BLaER1 (cell line): ENCODE results near the gene PTPRCAP.

Experiments used
- H3K27ac ChIP-seq: shearing (Covaris generic); formaldehyde crosslinking; 2 replicates; pipeline ENCODE4 v1.8.1; 2022
- H3K27me3 ChIP-seq: shearing (Covaris generic); formaldehyde crosslinking; 2 replicates; pipeline ENCODE4 v1.8.1; 2022
- H3K36me3 ChIP-seq: shearing (Covaris generic); formaldehyde crosslinking; 2 replicates; pipeline ENCODE4 v1.8.1; 2022
- H3K4me1 ChIP-seq: shearing (Covaris generic); formaldehyde crosslinking; 2 replicates; pipeline ENCODE4 v1.8.1; 2022
- H3K4me2 ChIP-seq: shearing (Covaris generic); formaldehyde crosslinking; 2 replicates; pipeline ENCODE4 v1.8.1; 2022
- H3K4me3 ChIP-seq: shearing (Covaris generic); formaldehyde crosslinking; 2 replicates; pipeline ENCODE4 v1.8.1; 2022
- H3K9ac ChIP-seq: shearing (Covaris generic); formaldehyde crosslinking; 2 replicates; pipeline ENCODE4 v1.8.1; 2022
- H3K9me3 ChIP-seq: shearing (Covaris generic); formaldehyde crosslinking; 2 replicates; pipeline ENCODE4 v1.8.1; 2022
- H4K20me1 ChIP-seq: shearing (Covaris generic); formaldehyde crosslinking; 2 replicates; pipeline ENCODE4 v1.8.1; 2022
- Cebpa-rat ChIP-seq: shearing (Covaris generic); IDR thresholded peaks from 2 replicates; pipeline ENCODE4 v1.8.1; 2022

Gene PTPRCAP

GRCh38 chr11:67423891-67424613, 13.4 kb downstream of the PTPRCAP start:
- H3K4me2 ChIP-seq = no peak overlapping the region; the same call in 1 of the 2 replicates
- no peaks in the 10 kb centered on the region for H3K36me3 ChIP-seq
- H3K27ac ChIP-seq = peak overlapping the region; percentile 40; the same call in 1 of the 2 replicates
- no peak for TF ChIP-seq Cebpa-rat
- no peaks in the 10 kb centered on the region for H3K9me3 ChIP-seq
- peaks cover 2% of the 10 kb centered on the region; the same call in 1 of the 2 replicates for H4K20me1 ChIP-seq
- H3K4me1 ChIP-seq = peaks cover 55% of the 10 kb centered on the region
- H3K4me3 ChIP-seq = no peak overlapping the region
- no peak overlapping the region for H3K9ac ChIP-seq
- no peaks in the 10 kb centered on the region for H3K27me3 ChIP-seq

GRCh38 chr11:67423466-67423865, 14.0 kb downstream of the PTPRCAP start:
- H3K27ac ChIP-seq = no peak overlapping the region
- no peak overlapping the region for H3K9ac ChIP-seq
- no peak for TF ChIP-seq Cebpa-rat

GRCh38 chr11:67422891-67423290, 14.6 kb downstream of the PTPRCAP start:
- H4K20me1 ChIP-seq = no peaks in the 10 kb centered on the region
- no peaks in the 10 kb centered on the region for H3K36me3 ChIP-seq
- H3K4me1 ChIP-seq = peaks cover 64% of the 10 kb centered on the region
- no peak overlapping the region for H3K9ac ChIP-seq
- no peak overlapping the region for H3K4me2 ChIP-seq
- H3K27ac ChIP-seq = no peak overlapping the region
- TF ChIP-seq Cebpa-rat = no peak
- no peaks in the 10 kb centered on the region for H3K27me3 ChIP-seq
- H3K4me3 ChIP-seq = no peak overlapping the region
- H3K9me3 ChIP-seq = no peaks in the 10 kb centered on the region

More at GRCh38 chr11:67423466-67423865, 14.0 kb downstream of the PTPRCAP start:
- Histone ChIP-seq H4K20me1 (no peaks in the 10 kb centered on the region), H3K4me1 (peaks cover 59% of the 10 kb centered on the region), H3K4me2 (no peak overlapping the region), H3K9me3 (no peaks in the 10 kb centered on the region), H3K27me3 (no peaks in the 10 kb centered on the region), H3K36me3 (no peaks in the 10 kb centered on the region), H3K4me3 (no peak overlapping the region)

- 0 out of 2 replicates have a peak, but pooled peaks cover 7% of the 10 kb centered on the region for H4K20me1 ChIP-seq
- no peaks in the 10 kb centered on the region for H3K27me3 ChIP-seq
- H3K4me1 ChIP-seq = peaks cover 69% of the 10 kb centered on the region
- no peak overlapping the region; the same call in 1 of the 2 replicates for H3K4me3 ChIP-seq
- no peak for TF ChIP-seq Cebpa-rat
- no peak overlapping the region; the same call in 1 of the 2 replicates for H3K27ac ChIP-seq
- no peak overlapping the region for H3K9ac ChIP-seq
- H3K36me3 ChIP-seq = no peaks in the 10 kb centered on the region
- H3K4me2 ChIP-seq = peak overlapping the region; percentile 62
- no peaks in the 10 kb centered on the region for H3K9me3 ChIP-seq
Observed at GRCh38 chr11:67421430-67422031, 16.0 kb downstream of the PTPRCAP start.

- H3K4me2 ChIP-seq = peak overlapping the region; percentile 100
- 0 out of 2 replicates have a peak, but pooled peaks cover 7% of the 10 kb centered on the region for H4K20me1 ChIP-seq
- peak overlapping the region; percentile 90 for H3K9ac ChIP-seq
- H3K9me3 ChIP-seq = no peaks in the 10 kb centered on the region
- peaks cover 76% of the 10 kb centered on the region for H3K4me1 ChIP-seq
- H3K4me3 ChIP-seq = peak overlapping the region; percentile 73
- H3K27ac ChIP-seq = peak overlapping the region; percentile 96
- H3K27me3 ChIP-seq = 0 out of 2 replicates have a peak, but pooled peaks cover 3% of the 10 kb centered on the region
- TF ChIP-seq Cebpa-rat = no peak
- no peaks in the 10 kb centered on the region for H3K36me3 ChIP-seq
Observed at GRCh38 chr11:67420646-67421429, 16.6 kb downstream of the PTPRCAP start.

GRCh38 chr11:67420147-67420645, 17.3 kb downstream of the PTPRCAP start:
- Histone ChIP-seq H3K9me3 (no peaks in the 10 kb centered on the region), H3K4me2 (peak overlapping the region; percentile 100), H4K20me1 (0 out of 2 replicates have a peak, but pooled peaks cover 7% of the 10 kb centered on the region), H3K9ac (peak overlapping the region; percentile 90), H3K4me3 (peak overlapping the region; percentile 73), H3K27ac (peak overlapping the region; percentile 96), H3K4me1 (peaks cover 80% of the 10 kb centered on the region), H3K27me3 (peaks cover 7% of the 10 kb centered on the region), H3K36me3 (no peaks in the 10 kb centered on the region)
- TF ChIP-seq Cebpa-rat = no peak

- Histone ChIP-seq H3K4me1 (peaks cover 80% of the 10 kb centered on the region), H3K4me2 (peak overlapping the region; percentile 100), H3K27ac (peak overlapping the region; percentile 96), H3K9ac (peak overlapping the region; percentile 90), H3K36me3 (no peaks in the 10 kb centered on the region), H3K9me3 (no peaks in the 10 kb centered on the region), H4K20me1 (0 out of 2 replicates have a peak, but pooled peaks cover 7% of the 10 kb centered on the region), H3K27me3 (peaks cover 14% of the 10 kb centered on the region), H3K4me3 (peak overlapping the region; percentile 73)
- no peak for TF ChIP-seq Cebpa-rat
Observed at GRCh38 chr11:67419325-67420049, 18.0 kb downstream of the PTPRCAP start.

GRCh38 chr11:67418476-67419281, 18.8 kb downstream of the PTPRCAP start:
- peak overlapping the region; percentile 67 for H3K27ac ChIP-seq

More at GRCh38 chr11:67418476-67419281, 18.8 kb downstream of the PTPRCAP start:
- Histone ChIP-seq H3K4me3 (peak overlapping the region; percentile 48), H3K27me3 (peaks cover 22% of the 10 kb centered on the region), H3K36me3 (no peaks in the 10 kb centered on the region), H4K20me1 (0 out of 2 replicates have a peak, but pooled peaks cover 7% of the 10 kb centered on the region), H3K9me3 (no peaks in the 10 kb centered on the region), H3K9ac (peak overlapping the region; percentile 65), H3K4me1 (peaks cover 85% of the 10 kb centered on the region), H3K4me2 (peak overlapping the region; percentile 100)
- TF ChIP-seq Cebpa-rat = no peak
